CD14-positive monocyte (primary cell): ENCODE measurements around the gene KBTBD8. TPM values are rescaled to one million over a fixed set of nuclear protein-coding genes. Genes with fewer than 3 reads are reported as not detected.

Experiments used
- DNase-seq, 3 donors: peaks; one replicate each; pipeline ENCODE4 v3.0.0-alpha.2; 2011 to 2022
- H2AFZ ChIP-seq: 2 replicates; pipeline ENCODE4 v1.6.0; 2012; ENCODE audit warnings: mild to moderate bottlenecking, low read depth, low read length, inconsistent platforms; ENCODE audit not compliant: insufficient read depth, poor library complexity, severe bottlenecking
- H3K27ac ChIP-seq, 2 donors: 1 replicate in 1 of 2; 2 replicates in 1 of 2; pipeline ENCODE4 v1.5.1; 2012 to 2013; ENCODE audit warnings: low read length in 2 of 2, control low read depth in 1 of 2, inconsistent platforms in 1 of 2, low read depth in 1 of 2, mild to moderate bottlenecking in 1 of 2
- H3K27me3 ChIP-seq, 2 donors: one replicate each; pipeline versions ENCODE4 v1.6.0 to v1.6.1; 2011 to 2013; ENCODE audit warnings: low read length in 2 of 2; ENCODE audit not compliant: control insufficient read depth in 2 of 2, insufficient read depth in 2 of 2
- H3K36me3 ChIP-seq, 2 donors: replicated peaks in 1 of 2; 1 replicate in 1 of 2; 2 replicates in 1 of 2; pipeline versions ENCODE4 v1.5.1 to v1.6.1; 2012 to 2013; ENCODE audit warnings: low read length in 2 of 2, control low read depth in 1 of 2, inconsistent platforms in 1 of 2, mild to moderate bottlenecking in 1 of 2; ENCODE audit not compliant: insufficient read depth in 2 of 2, control insufficient read depth in 1 of 2
- H3K4me1 ChIP-seq, 2 donors: 1 replicate in 1 of 2; 2 replicates in 1 of 2; pipeline versions ENCODE4 v1.5.1 to v1.6.1; 2012 to 2013; ENCODE audit warnings: low read length in 2 of 2, control low read depth in 1 of 2, inconsistent platforms in 1 of 2, mild to moderate bottlenecking in 1 of 2, moderate library complexity in 1 of 2; ENCODE audit not compliant: insufficient read depth in 2 of 2, control insufficient read depth in 1 of 2
- H3K4me2 ChIP-seq: replicated peaks from 2 replicates; pipeline ENCODE3; 2012; ENCODE audit warnings: low read length, moderate library complexity, mild to moderate bottlenecking; ENCODE audit not compliant: poor library complexity, severe bottlenecking; ENCODE audit errors: extremely low read depth
- H3K4me3 ChIP-seq, 3 experiments: fragments of 200-600 bp in 1 of 3; sonication (generic) in 1 of 3; replicated peaks in 1 of 3; 1 replicate in 2 of 3; 2 replicates in 1 of 3; pipeline ENCODE4 v1.5.1; 2011 to 2013; ENCODE audit warnings: low read length in 3 of 3, mild to moderate bottlenecking in 3 of 3, control low read depth in 2 of 3, low read depth in 2 of 3, inconsistent platforms in 1 of 3, moderate library complexity in 1 of 3
- H3K79me2 ChIP-seq: 2 replicates; pipeline ENCODE4 v1.6.0; 2012; ENCODE audit warnings: mild to moderate bottlenecking, control low read depth, inconsistent platforms, low read length, moderate library complexity; ENCODE audit not compliant: insufficient read depth
- H3K9ac ChIP-seq: 2 replicates; pipeline ENCODE4 v1.6.0; 2017; ENCODE audit warnings: low read length, mild to moderate bottlenecking; ENCODE audit not compliant: insufficient read depth, poor library complexity, severe bottlenecking
- H3K9me3 ChIP-seq, 2 donors: replicated peaks in 1 of 2; 1 replicate in 1 of 2; 2 replicates in 1 of 2; pipeline versions ENCODE4 v1.5.1 to v1.6.1; 2012 to 2013; ENCODE audit warnings: low read length in 2 of 2, control low read depth in 1 of 2; ENCODE audit not compliant: control insufficient read depth in 1 of 2, insufficient read depth in 1 of 2
- H4K20me1 ChIP-seq: 2 replicates; pipeline ENCODE4 v1.6.0; 2012; ENCODE audit warnings: mild to moderate bottlenecking, low read length, control low read depth, moderate library complexity; ENCODE audit not compliant: insufficient read depth
- H3K27ac Mint-ChIP-seq, 7 donors: one replicate each; pipeline ENCODE4 v1.8.0; 2020; ENCODE audit warnings: mild to moderate bottlenecking in 7 of 7, mixed read lengths in 7 of 7, moderate library complexity in 6 of 7, inconsistent platforms in 2 of 7
- H3K27me3 Mint-ChIP-seq, 3 donors: one replicate each; pipeline ENCODE4 v1.8.0; 2021 to 2022; ENCODE audit warnings: low read depth in 3 of 3, mild to moderate bottlenecking in 3 of 3, mixed read lengths in 3 of 3, moderate library complexity in 3 of 3, inconsistent platforms in 1 of 3
- H3K36me3 Mint-ChIP-seq, 2 donors: one replicate each; pipeline ENCODE4 v1.8.0; 2020; ENCODE audit warnings: mixed read lengths in 2 of 2, inconsistent platforms in 1 of 2, mild to moderate bottlenecking in 1 of 2
- H3K4me1 Mint-ChIP-seq: one replicate; pipeline ENCODE4 v1.8.0; 2020; ENCODE audit warnings: mild to moderate bottlenecking, mixed read lengths
- H3K4me3 Mint-ChIP-seq, 2 donors: one replicate each; pipeline ENCODE4 v1.8.0; 2020; ENCODE audit warnings: mild to moderate bottlenecking in 2 of 2, mixed read lengths in 2 of 2, moderate library complexity in 1 of 2
- H3K9me3 Mint-ChIP-seq, 7 donors: one replicate each; pipeline ENCODE4 v1.8.0; 2020 to 2022; ENCODE audit warnings: mixed read lengths in 7 of 7, mild to moderate bottlenecking in 6 of 7, moderate library complexity in 6 of 7, inconsistent platforms in 2 of 7
- WGBS: methylation state at CpG from one replicate; pipeline ENCODE4 v1.1.5; 2013; ENCODE audit warnings: missing lambda C conversion rate; ENCODE audit not compliant: insufficient coverage; 5-methylcytosine and 5-hydroxymethylcytosine counted together
- intact Hi-C, 2 donors: fragments of 100-400 bp; cut with micrococcal nuclease; formaldehyde crosslinking; loops; one replicate each; pipeline versions ENCODE4 v1.15.0 to v1.15.1; 2023
- polyA plus RNA-seq, 3 donors: library from polyadenylated mRNA; depleted of rRNA in 1 of 3; unstranded in 2 of 3; stranded (reverse) in 1 of 3; fragments of 300-500 nt in 2 of 3; fragments of >200 nt in 1 of 3; fragmentation: Illumina TruSeq in 2 of 3; gene quantifications; 1 replicate in 2 of 3; 2 replicates in 1 of 3; pipeline ENCODE4 v1.2.3, GENCODE V29; 2012 to 2021
- TF ChIP-seq, protein P1 (sequence below): fragments of 200-600 bp; IDR thresholded peaks from one replicate; pipeline ENCODE4 v1.8.0; 2022; ENCODE audit warnings: antibody characterized with exemption, mild to moderate bottlenecking

Gene KBTBD8
- polyA plus RNA-seq, 3 donors = 3.0 to 11.7 (median 3.2) TPM

DNA sequence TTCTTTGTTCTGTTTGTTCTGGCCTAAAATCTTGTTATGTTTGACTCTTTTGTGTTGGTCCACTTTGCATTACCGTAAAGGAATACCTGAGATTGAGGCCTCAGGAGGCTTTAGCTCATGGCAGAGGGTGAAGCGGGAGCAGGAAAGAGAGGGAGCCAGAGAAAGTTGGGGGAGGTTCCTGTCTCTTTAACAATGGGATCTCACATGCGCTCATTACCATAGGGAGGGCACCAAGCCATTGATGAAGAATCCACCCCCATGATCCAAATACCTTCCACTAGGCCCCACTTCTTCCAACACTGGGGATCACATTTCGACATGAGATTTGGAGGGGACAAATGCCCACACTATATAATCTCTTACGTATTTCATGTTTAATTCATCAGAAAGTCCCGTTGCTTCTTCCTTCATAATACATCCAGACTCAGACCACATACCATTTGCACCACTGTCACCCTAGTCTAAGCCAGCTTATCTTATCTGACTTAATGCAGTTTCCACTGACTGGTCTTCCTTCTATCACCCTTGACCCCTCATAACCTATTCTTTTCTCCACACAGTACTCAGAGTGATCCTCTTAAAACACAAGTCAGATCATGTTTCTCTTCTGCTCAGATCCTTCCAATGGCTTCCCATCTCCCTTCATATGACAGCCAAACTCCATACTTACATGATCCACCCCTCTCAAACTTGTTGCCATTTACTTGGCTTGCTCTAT is 13.5 kb downstream of the KBTBD8 start:
- H3K4me2 ChIP-seq = no peak overlapping the region
- Mint-ChIP-seq H3K27me3 (no peaks in the 10 kb centered on the region), H3K4me1 (peaks cover 5% of the 10 kb centered on the region), H3K36me3 (peaks cover 44 to 46% of the 10 kb centered on the region in 2 donors), H3K9me3 (no peaks in the 10 kb centered on the region), H3K27ac (peak overlapping the region in 2 of 7 donors; percentile 10 to 55), H3K4me3 (no peak overlapping the region)
- WGBS = 96% methylated on average over 4 of the region's 6 CpGs
- no peaks in the 10 kb centered on the region for H3K27me3 ChIP-seq
- intact Hi-C loops = no loop called here
- TF ChIP-seq, protein P1, sequence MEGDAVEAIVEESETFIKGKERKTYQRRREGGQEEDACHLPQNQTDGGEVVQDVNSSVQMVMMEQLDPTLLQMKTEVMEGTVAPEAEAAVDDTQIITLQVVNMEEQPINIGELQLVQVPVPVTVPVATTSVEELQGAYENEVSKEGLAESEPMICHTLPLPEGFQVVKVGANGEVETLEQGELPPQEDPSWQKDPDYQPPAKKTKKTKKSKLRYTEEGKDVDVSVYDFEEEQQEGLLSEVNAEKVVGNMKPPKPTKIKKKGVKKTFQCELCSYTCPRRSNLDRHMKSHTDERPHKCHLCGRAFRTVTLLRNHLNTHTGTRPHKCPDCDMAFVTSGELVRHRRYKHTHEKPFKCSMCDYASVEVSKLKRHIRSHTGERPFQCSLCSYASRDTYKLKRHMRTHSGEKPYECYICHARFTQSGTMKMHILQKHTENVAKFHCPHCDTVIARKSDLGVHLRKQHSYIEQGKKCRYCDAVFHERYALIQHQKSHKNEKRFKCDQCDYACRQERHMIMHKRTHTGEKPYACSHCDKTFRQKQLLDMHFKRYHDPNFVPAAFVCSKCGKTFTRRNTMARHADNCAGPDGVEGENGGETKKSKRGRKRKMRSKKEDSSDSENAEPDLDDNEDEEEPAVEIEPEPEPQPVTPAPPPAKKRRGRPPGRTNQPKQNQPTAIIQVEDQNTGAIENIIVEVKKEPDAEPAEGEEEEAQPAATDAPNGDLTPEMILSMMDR = no peak
- H3K4me1 ChIP-seq = no peaks in the 10 kb centered on the region
- peaks cover 3% of the 10 kb centered on the region for H3K79me2 ChIP-seq
- no peak overlapping the region for H3K9ac ChIP-seq
- H4K20me1 ChIP-seq = no peaks in the 10 kb centered on the region
- no peak for DNase-seq
- no peak overlapping the region for H3K4me3 ChIP-seq
- no peak overlapping the region for H3K27ac ChIP-seq
- peaks cover 20 to 47% of the 10 kb centered on the region in 2 donors for H3K36me3 ChIP-seq
- H2AFZ ChIP-seq = no peak overlapping the region
- H3K9me3 ChIP-seq = no peaks in the 10 kb centered on the region

DNA sequence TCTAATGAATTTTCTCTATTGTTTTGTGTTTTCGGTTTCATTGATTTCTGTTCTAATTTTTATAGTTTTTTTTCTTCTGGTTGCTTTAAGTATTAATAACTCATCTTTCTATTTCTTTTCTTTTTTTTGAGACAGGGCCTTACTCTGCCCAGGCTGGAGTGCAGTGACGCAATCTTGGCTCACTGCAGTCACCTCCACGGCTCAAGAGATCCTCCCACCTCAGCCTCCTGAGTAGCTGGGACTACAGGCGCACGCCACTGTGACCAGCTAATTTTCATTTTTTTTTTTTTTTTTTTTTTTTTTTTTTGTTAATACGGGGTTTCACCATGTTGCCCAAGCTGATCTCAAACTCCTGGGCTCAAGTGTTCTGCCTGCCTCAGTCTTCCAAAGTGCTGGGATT is 14.5 kb downstream of the KBTBD8 start:
- H3K36me3 Mint-ChIP-seq = peaks cover 37 to 43% of the 10 kb centered on the region in 2 donors
- Histone ChIP-seq H2AFZ (no peak overlapping the region), H3K27me3 (no peaks in the 10 kb centered on the region), H4K20me1 (no peaks in the 10 kb centered on the region), H3K27ac (no peak overlapping the region), H3K36me3 (peaks cover 18 to 40% of the 10 kb centered on the region in 2 donors), H3K9me3 (no peaks in the 10 kb centered on the region), H3K9ac (no peak overlapping the region), H3K4me3 (no peak overlapping the region), H3K79me2 (no peaks in the 10 kb centered on the region), H3K4me2 (no peak overlapping the region), H3K4me1 (no peaks in the 10 kb centered on the region)
- TF ChIP-seq, protein P1 = no peak
- H3K4me3 Mint-ChIP-seq = no peak overlapping the region
- H3K4me1 Mint-ChIP-seq = peaks cover 7% of the 10 kb centered on the region
- H3K27ac Mint-ChIP-seq = no peak overlapping the region
- no peaks in the 10 kb centered on the region for H3K9me3 Mint-ChIP-seq
- H3K27me3 Mint-ChIP-seq = peaks cover 0 to 4% (median 0%) of the 10 kb centered on the region in 3 donors
- intact Hi-C loops = no loop called here
- no CpG with 5 or more reads among the region's 6 CpGs for WGBS
- DNase-seq = no peak
